ENCODE data around the gene CEP43. TPM values are rescaled to one million over a fixed set of nuclear protein-coding genes. Genes with fewer than 3 reads are reported as not detected.

The CEP43 gene
- total RNA-seq, 2 experiments from 2014 or later = 34.3 to 41.2 TPM

- Histone ChIP-seq H3K36me3 (ENCODE audit: insufficient read depth, low read length) (no peaks in the 10 kb centered on the region), H4K20me1 (ENCODE audit: insufficient read depth, low read length) (no peaks in the 10 kb centered on the region), H3K9me3 (ENCODE audit: low read length) (no peaks in the 10 kb centered on the region), H3K4me2 (ENCODE audit: low read length) (peak overlapping the region; percentile 96), H3K9me2 (ENCODE audit: insufficient read depth, low read length) (no peaks in the 10 kb centered on the region), H2AFZ (ENCODE audit: low read length) (peak overlapping the region; percentile 38; the same call in 1 of the 2 replicates), H3K79me2 (ENCODE audit: insufficient read depth, low read depth, low read length) (peaks cover 9% of the 10 kb centered on the region; the same call in 1 of the 2 replicates), H3K4me1 (ENCODE audit: insufficient read depth, low read length, poor library complexity, severe bottlenecking) (peaks cover 39% of the 10 kb centered on the region), H3K4me3 (ENCODE audit: low read depth, low read length, poor library complexity, severe bottlenecking) (peak overlapping the region; percentile 66), H3K27ac (ENCODE audit: low read depth, low read length, poor library complexity, severe bottlenecking) (peak overlapping the region; percentile 85)
- CTCF ChIA-PET (ENCODE audit: unreplicated experiment) = interaction anchor here (0.7 kb wide), 1 partner anchor 153 kb away, joined by 6 read pairs; no protein-coding TSS in a partner anchor
- POLR2A ChIA-PET = interaction anchor here (0.6 to 2.4 kb wide), 11 partner anchors 10 to 343 kb away, joined by 3 to 6 read pairs (median 3); no protein-coding TSS in a partner anchor
- TF ChIP-seq EZH2phosphoT487 (IDR thresholded peaks at IDR 0.05; ENCODE audit: borderline replicate concordance, low read depth, low read length) (no peak), CTCF (conservative IDR thresholded peaks at IDR 0.05; ENCODE audit: low read length) (no peak)
- DNase-seq (ENCODE audit: low spot score) = no peak
- BruUV-seq (replicated peaks) = no TSS peak
- intact Hi-C loops (cut with micrococcal nuclease; ENCODE audit: unreplicated experiment) = loop anchor here (10.0 kb wide), 1 partner anchor 615 kb away; the partner anchor contains the start of gene SFT2D1
Measured at GRCh38 chr6:166959911-166960608, 39.1 kb upstream of the CEP43 start.

- Histone ChIP-seq H3K4me1 (ENCODE audit: insufficient read depth, low read length, poor library complexity, severe bottlenecking) (peaks cover 39% of the 10 kb centered on the region), H3K27ac (ENCODE audit: low read depth, low read length, poor library complexity, severe bottlenecking) (no peak overlapping the region), H3K4me2 (ENCODE audit: low read length) (no peak overlapping the region), H3K4me3 (ENCODE audit: low read depth, low read length, poor library complexity, severe bottlenecking) (no peak overlapping the region), H3K36me3 (ENCODE audit: insufficient read depth, low read length) (no peaks in the 10 kb centered on the region), H3K79me2 (ENCODE audit: insufficient read depth, low read depth, low read length) (peaks cover 4% of the 10 kb centered on the region; the same call in 1 of the 2 replicates), H3K9me2 (ENCODE audit: insufficient read depth, low read length) (no peaks in the 10 kb centered on the region), H3K9me3 (ENCODE audit: low read length) (no peaks in the 10 kb centered on the region), H2AFZ (ENCODE audit: low read length) (no peak overlapping the region), H4K20me1 (ENCODE audit: insufficient read depth, low read length) (no peaks in the 10 kb centered on the region)
- DNase-seq (ENCODE audit: low spot score) = no peak
- BruUV-seq (replicated peaks) = no TSS peak
- intact Hi-C loops (cut with micrococcal nuclease; ENCODE audit: unreplicated experiment) = no loop called here
- CTCF ChIA-PET (ENCODE audit: unreplicated experiment) = no interaction called here
- TF ChIP-seq EZH2phosphoT487 (IDR thresholded peaks at IDR 0.05; ENCODE audit: borderline replicate concordance, low read depth, low read length) (no peak), CTCF (conservative IDR thresholded peaks at IDR 0.05; ENCODE audit: low read length) (no peak)
- POLR2A ChIA-PET = interaction anchor here (0.7 to 2.4 kb wide), 3 partner anchors 29 to 160 kb away, joined by 3 to 6 read pairs (median 3); no protein-coding TSS in a partner anchor
Measured at GRCh38 chr6:166960609-166960978, 38.6 kb upstream of the CEP43 start.

GRCh38 chr6:166966268-166966667, 32.9 kb upstream of the CEP43 start:
- Histone ChIP-seq H3K4me1 (ENCODE audit: insufficient read depth, low read length, poor library complexity, severe bottlenecking) (no peaks in the 10 kb centered on the region), H3K9me2 (ENCODE audit: insufficient read depth, low read length) (no peaks in the 10 kb centered on the region), H3K4me3 (ENCODE audit: low read depth, low read length, poor library complexity, severe bottlenecking) (no peak overlapping the region), H3K4me2 (ENCODE audit: low read length) (no peak overlapping the region), H3K9me3 (ENCODE audit: low read length) (peaks cover 4% of the 10 kb centered on the region; the same call in 1 of the 2 replicates), H3K36me3 (ENCODE audit: insufficient read depth, low read length) (peaks cover 4% of the 10 kb centered on the region; the same call in 1 of the 2 replicates), H3K79me2 (ENCODE audit: insufficient read depth, low read depth, low read length) (no peaks in the 10 kb centered on the region), H2AFZ (ENCODE audit: low read length) (no peak overlapping the region), H3K27ac (ENCODE audit: low read depth, low read length, poor library complexity, severe bottlenecking) (no peak overlapping the region), H4K20me1 (ENCODE audit: insufficient read depth, low read length) (no peaks in the 10 kb centered on the region)
- DNase-seq (ENCODE audit: low spot score) = no peak
- POLR2A ChIA-PET = interaction anchor here (0.6 to 1.8 kb wide), 2 partner anchors 11 to 14 kb away, joined by 4 to 10 read pairs; no protein-coding TSS in a partner anchor
- intact Hi-C loops (cut with micrococcal nuclease; ENCODE audit: unreplicated experiment) = no loop called here
- no TSS peak for BruUV-seq (replicated peaks)
- no peak for TF ChIP-seq EZH2phosphoT487 (IDR thresholded peaks at IDR 0.05; ENCODE audit: borderline replicate concordance, low read depth, low read length)
- TF ChIP-seq CTCF (conservative IDR thresholded peaks at IDR 0.05; ENCODE audit: low read length) = no peak
- CTCF ChIA-PET (ENCODE audit: unreplicated experiment) = no interaction called here

Data from OCI-LY7 (cell line).